GM12878 (cell line): ENCODE results near the gene GMDS. TPM values are rescaled to one million over a fixed set of nuclear protein-coding genes. Genes with fewer than 3 reads are reported as not detected.

Source experiments
- ATAC-seq: fragments of 200-7000 bp; cut with Tn5 transposase; 3 replicates; pipeline ENCODE4 v1.9.1; 2020; ENCODE audit warnings: mild to moderate bottlenecking, moderate library complexity
- BruUV-seq: library from RNA; stranded (reverse); fragments of 400-500 nt; replicated peaks from 2 replicates; lab custom pipeline; 2021; lab: Mats Ljungman, UMichigan
- CTCF ChIA-PET: fragments of 300-600 bp; sonication (Branson Sonifier 250); formaldehyde crosslinking; extraction: SDS; loops from one replicate; lab custom pipeline; 2021; ENCODE audit warnings: inconsistent platforms; lab: Yijun Ruan, JAX
- POLR2A ChIA-PET: fragments of 350-600 bp; formaldehyde crosslinking; extraction: SDS; loops from one replicate; lab custom pipeline; 2021; ENCODE audit warnings: inconsistent platforms; lab: Charles Lee
- RAD21 ChIA-PET: fragments of 300-600 bp; sonication (Branson Sonifier 250); formaldehyde crosslinking; loops from one replicate; lab custom pipeline; 2023; ENCODE audit warnings: antibody characterized with exemption; ENCODE audit not compliant: unreplicated experiment; lab: Charles Lee
- SMC1A ChIA-PET: fragments of 300-600 bp; sonication (Branson Sonifier 250); formaldehyde crosslinking; loops from one replicate; lab custom pipeline; 2023; ENCODE audit not compliant: unreplicated experiment, uncharacterized antibody; lab: Charles Lee
- DNase-seq: peaks from one replicate; pipeline ENCODE4 v3.0.0-alpha.2; 2011; ENCODE audit warnings: low read depth, low spot score
- FAIRE-seq: peaks from 3 replicates; lab custom pipeline; 2011; peaks lifted over from hg19 to GRCh38; lab: Jason Lieb, UNC
- H2AFZ ChIP-seq: 2 replicates; pipeline ENCODE4 v1.6.0; 2011; ENCODE audit warnings: low read depth, low read length, control low read depth; ENCODE audit not compliant: control insufficient read depth
- H3K27ac ChIP-seq: 2 replicates; pipeline ENCODE4 v1.5.1; 2011; ENCODE audit warnings: control low read depth; ENCODE audit not compliant: control insufficient read depth, insufficient read depth
- H3K27me3 ChIP-seq, 2 experiments: replicated peaks in 1 of 2; 2 replicates each; pipeline versions ENCODE4 v1.6.0 to v1.6.1; 2011; ENCODE audit warnings: low read length in 1 of 2; ENCODE audit not compliant: control insufficient read depth in 2 of 2, insufficient read depth in 2 of 2
- H3K36me3 ChIP-seq, 2 experiments: 2 replicates each; pipeline ENCODE4 v1.5.1; 2011; ENCODE audit warnings: low read length in 1 of 2; ENCODE audit not compliant: control insufficient read depth in 2 of 2, insufficient read depth in 2 of 2
- H3K4me1 ChIP-seq: 2 replicates; pipeline ENCODE4 v1.6.1; 2011; ENCODE audit warnings: mild to moderate bottlenecking, low read length, moderate library complexity, mixed read lengths; ENCODE audit not compliant: control insufficient read depth, insufficient read depth
- H3K4me2 ChIP-seq: 2 replicates; pipeline ENCODE4 v1.6.0; 2011; ENCODE audit warnings: control low read depth; ENCODE audit not compliant: control insufficient read depth, insufficient read depth
- H3K4me3 ChIP-seq: fragments of 200-600 bp; sonication (generic); 2 replicates; pipeline ENCODE4 v1.5.1; 2016
- H3K79me2 ChIP-seq: 2 replicates; pipeline ENCODE4 v1.6.0; 2011; ENCODE audit warnings: low read length; ENCODE audit not compliant: control insufficient read depth, insufficient read depth
- H3K9ac ChIP-seq: 2 replicates; pipeline ENCODE4 v1.8.0; 2011; ENCODE audit warnings: low read length, control low read depth, mixed read lengths; ENCODE audit not compliant: control insufficient read depth, insufficient read depth
- H3K9me3 ChIP-seq: replicated peaks from 3 replicates; pipeline ENCODE4 v1.5.1; 2011; ENCODE audit warnings: mild to moderate bottlenecking, low read length; ENCODE audit not compliant: control insufficient read depth, insufficient read depth
- H4K20me1 ChIP-seq: 2 replicates; pipeline ENCODE4 v1.6.0; 2011; ENCODE audit not compliant: control insufficient read depth, insufficient read depth
- ESRRA ChIP-seq: IDR thresholded peaks from 2 replicates; pipeline ENCODE4 v1.6.1; 2012; ENCODE audit warnings: mild to moderate bottlenecking, low read length, improper control_type of control experiment
- FOXM1 ChIP-seq: IDR thresholded peaks from 2 replicates; pipeline ENCODE4 v1.6.1; 2012; ENCODE audit warnings: low read depth, mild to moderate bottlenecking, inconsistent platforms, low read length, moderate library complexity
- GATAD2B ChIP-seq: fragments of 450-650 bp; conservative IDR thresholded peaks from 2 replicates; pipeline ENCODE4 v1.6.1; 2017; ENCODE audit warnings: low read depth, mild to moderate bottlenecking, moderate library complexity
- MYB ChIP-seq: fragments of 150-350 bp; IDR thresholded peaks from 2 replicates; pipeline ENCODE4 v1.6.1; 2014; ENCODE audit warnings: mild to moderate bottlenecking, low read depth, low read length, borderline replicate concordance
- NKRF ChIP-seq: fragments of 450-650 bp; conservative IDR thresholded peaks from 2 replicates; pipeline ENCODE4 v1.6.1; 2017; ENCODE audit warnings: mild to moderate bottlenecking, moderate library complexity
- POLR2AphosphoS2 ChIP-seq: IDR thresholded peaks from 2 replicates; pipeline ENCODE4 v1.6.1; 2011; ENCODE audit warnings: low read depth, mild to moderate bottlenecking, low read length, improper control_type of control experiment, moderate library complexity
- TARDBP ChIP-seq: IDR thresholded peaks from 2 replicates; pipeline ENCODE4 v1.6.1; 2016; ENCODE audit warnings: borderline replicate concordance
- ZZZ3 ChIP-seq: IDR thresholded peaks from 2 replicates; pipeline ENCODE4 v1.6.1; 2011; ENCODE audit warnings: low read depth; ENCODE audit not compliant: control insufficient read depth, insufficient read length
- in situ Hi-C: fragments of 300-500 bp; cut with MboI; formaldehyde crosslinking; loops from 9 replicates; pipeline ENCODE4 v1.14.3; 2018; ENCODE audit warnings: mixed read lengths
- intact Hi-C: fragments of 100-400 bp; cut with micrococcal nuclease; formaldehyde crosslinking; loops from one replicate; pipeline ENCODE4 v1.14.2; 2022; ENCODE audit not compliant: unreplicated experiment
- polyA plus RNA-seq, 11 experiments: library from polyadenylated mRNA; depleted of rRNA in 4 of 11; unstranded in 6 of 11; stranded (reverse) in 5 of 11; fragments of >200 nt; fragmentation: Nextera tagmentation in 4 of 11; fragmentation: Illumina TruSeq in 1 of 11; extraction: Ambion mirVana in 4 of 11; extraction: Trizol in 1 of 11; gene quantifications; 1 replicate in 1 of 11; 2 replicates in 10 of 11; pipeline versions ENCODE4 v1.2.1 to v1.2.3, GENCODE V29; 2011 to 2016; ENCODE audit warnings: inconsistent platforms in 2 of 11, missing spikeins in 2 of 11, low read depth in 1 of 11
- total RNA-seq, 4 experiments: library from RNA; depleted of rRNA in 3 of 4; stranded (reverse); fragments of >200 nt in 3 of 4; fragmentation: Illumina TruSeq in 1 of 4; extraction: Trizol in 1 of 4; gene quantifications; 2 replicates each; pipeline versions ENCODE4 v1.2.1 to v1.2.3, GENCODE V29; 2013 to 2021
- TF ChIP-seq, protein P1 (sequence below): fragments of 450-650 bp; IDR thresholded peaks from 2 replicates; pipeline ENCODE4 v1.6.1; 2016; ENCODE audit warnings: mild to moderate bottlenecking, moderate library complexity, borderline replicate concordance
- TF ChIP-seq, protein P2 (sequence below): IDR thresholded peaks from 2 replicates; pipeline ENCODE4 v1.6.1; 2012; ENCODE audit warnings: low read depth, low read length, improper control_type of control experiment

The GMDS gene
- total and polyA plus RNA-seq, 10 of the 15 experiments (the other 5 are each of a cell fraction or from before 2014, with no cell fraction given) = 0.61 to 53.8 (median 29.3) TPM

- no peak for TF ChIP-seq ESRRA
- no peak for TF ChIP-seq GATAD2B
- TF ChIP-seq MYB = no peak
- no peak for TF ChIP-seq NKRF
- TF ChIP-seq FOXM1 = no peak
- TF ChIP-seq, protein P1, sequence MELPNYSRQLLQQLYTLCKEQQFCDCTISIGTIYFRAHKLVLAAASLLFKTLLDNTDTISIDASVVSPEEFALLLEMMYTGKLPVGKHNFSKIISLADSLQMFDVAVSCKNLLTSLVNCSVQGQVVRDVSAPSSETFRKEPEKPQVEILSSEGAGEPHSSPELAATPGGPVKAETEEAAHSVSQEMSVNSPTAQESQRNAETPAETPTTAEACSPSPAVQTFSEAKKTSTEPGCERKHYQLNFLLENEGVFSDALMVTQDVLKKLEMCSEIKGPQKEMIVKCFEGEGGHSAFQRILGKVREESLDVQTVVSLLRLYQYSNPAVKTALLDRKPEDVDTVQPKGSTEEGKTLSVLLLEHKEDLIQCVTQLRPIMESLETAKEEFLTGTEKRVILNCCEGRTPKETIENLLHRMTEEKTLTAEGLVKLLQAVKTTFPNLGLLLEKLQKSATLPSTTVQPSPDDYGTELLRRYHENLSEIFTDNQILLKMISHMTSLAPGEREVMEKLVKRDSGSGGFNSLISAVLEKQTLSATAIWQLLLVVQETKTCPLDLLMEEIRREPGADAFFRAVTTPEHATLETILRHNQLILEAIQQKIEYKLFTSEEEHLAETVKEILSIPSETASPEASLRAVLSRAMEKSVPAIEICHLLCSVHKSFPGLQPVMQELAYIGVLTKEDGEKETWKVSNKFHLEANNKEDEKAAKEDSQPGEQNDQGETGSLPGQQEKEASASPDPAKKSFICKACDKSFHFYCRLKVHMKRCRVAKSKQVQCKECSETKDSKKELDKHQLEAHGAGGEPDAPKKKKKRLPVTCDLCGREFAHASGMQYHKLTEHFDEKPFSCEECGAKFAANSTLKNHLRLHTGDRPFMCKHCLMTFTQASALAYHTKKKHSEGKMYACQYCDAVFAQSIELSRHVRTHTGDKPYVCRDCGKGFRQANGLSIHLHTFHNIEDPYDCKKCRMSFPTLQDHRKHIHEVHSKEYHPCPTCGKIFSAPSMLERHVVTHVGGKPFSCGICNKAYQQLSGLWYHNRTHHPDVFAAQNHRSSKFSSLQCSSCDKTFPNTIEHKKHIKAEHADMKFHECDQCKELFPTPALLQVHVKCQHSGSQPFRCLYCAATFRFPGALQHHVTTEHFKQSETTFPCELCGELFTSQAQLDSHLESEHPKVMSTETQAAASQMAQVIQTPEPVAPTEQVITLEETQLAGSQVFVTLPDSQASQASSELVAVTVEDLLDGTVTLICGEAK = no peak
- no peak for TF ChIP-seq TARDBP
- no peak for TF ChIP-seq ZZZ3
- no peak for TF ChIP-seq POLR2AphosphoS2
- TF ChIP-seq, protein P2, sequence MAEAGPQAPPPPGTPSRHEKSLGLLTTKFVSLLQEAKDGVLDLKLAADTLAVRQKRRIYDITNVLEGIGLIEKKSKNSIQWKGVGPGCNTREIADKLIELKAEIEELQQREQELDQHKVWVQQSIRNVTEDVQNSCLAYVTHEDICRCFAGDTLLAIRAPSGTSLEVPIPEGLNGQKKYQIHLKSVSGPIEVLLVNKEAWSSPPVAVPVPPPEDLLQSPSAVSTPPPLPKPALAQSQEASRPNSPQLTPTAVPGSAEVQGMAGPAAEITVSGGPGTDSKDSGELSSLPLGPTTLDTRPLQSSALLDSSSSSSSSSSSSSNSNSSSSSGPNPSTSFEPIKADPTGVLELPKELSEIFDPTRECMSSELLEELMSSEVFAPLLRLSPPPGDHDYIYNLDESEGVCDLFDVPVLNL = no peak
- no TSS peak for BruUV-seq
- RAD21 ChIA-PET = no interaction called here
- POLR2A ChIA-PET = no interaction called here
- Histone ChIP-seq H3K4me2 (no peak overlapping the region), H3K9me3 (no peaks in the 10 kb centered on the region), H3K27ac (no peak overlapping the region), H3K36me3 (no peaks in the 10 kb centered on the region), H3K4me1 (no peaks in the 10 kb centered on the region), H3K79me2 (no peaks in the 10 kb centered on the region), H2AFZ (no peak overlapping the region), H3K9ac (no peak overlapping the region), H4K20me1 (no peaks in the 10 kb centered on the region), H3K4me3 (no peak overlapping the region), H3K27me3 (no peaks in the 10 kb centered on the region)
- ATAC-seq = no peak
- DNase-seq = no peak
- no peak for FAIRE-seq
- SMC1A ChIA-PET = interaction anchor here (1.0 kb wide), 1 partner anchor 190 kb away, joined by 3 read pairs; no protein-coding TSS in a partner anchor
- intact Hi-C loops (no loop called here), in situ Hi-C loops (no loop called here)
- CTCF ChIA-PET = no interaction called here
These were observed 189.5 kb downstream of the GMDS start for GRCh38 chr6:2055911-2056310.
